K562 (cell line): ENCODE measurements around the gene JMJD1C. TPM values are rescaled to one million over a fixed set of nuclear protein-coding genes. Genes with fewer than 3 reads are reported as not detected.

ENCODE experiments used
- CTCFL ChIP-seq: IDR thresholded peaks from 2 replicates; pipeline ENCODE4 v1.6.1; 2011; ENCODE audit warnings: borderline replicate concordance, low read depth, mild to moderate bottlenecking, moderate library complexity, low read length; ENCODE audit not compliant: insufficient read depth, poor library complexity, severe bottlenecking
- FOXO4 ChIP-seq: fragments of 450-650 bp; formaldehyde crosslinking; IDR thresholded peaks from 2 replicates; pipeline ENCODE4 v1.4.0; 2020; ENCODE audit warnings: mild to moderate bottlenecking, moderate library complexity
- KAT2B ChIP-seq: IDR thresholded peaks from one replicate; pipeline ENCODE4 v1.6.1; 2012; ENCODE audit warnings: low read depth, mild to moderate bottlenecking, control low read depth, inconsistent platforms, low read length, moderate library complexity
- KAT7 ChIP-seq: sonication (generic); formaldehyde crosslinking; IDR thresholded peaks from 2 replicates; pipeline ENCODE4 v1.8.0; 2022; ENCODE audit warnings: missing genetic modification reagents, mild to moderate bottlenecking, borderline replicate concordance
- MEF2D ChIP-seq: conservative IDR thresholded peaks from 2 replicates; pipeline ENCODE4 v1.6.1; 2016; ENCODE audit warnings: low read depth, missing genetic modification characterization, missing compliant biosample characterization
- NKRF ChIP-seq: fragments of 450-650 bp; IDR thresholded peaks from 2 replicates; pipeline ENCODE4 v1.6.1; 2016; ENCODE audit warnings: borderline replicate concordance
- PBX2 ChIP-seq, 2 experiments: IDR thresholded peaks in 1 of 2; conservative IDR thresholded peaks in 1 of 2; 2 replicates each; pipeline ENCODE4 v1.6.1; 2016; ENCODE audit warnings: low read depth in 2 of 2, mild to moderate bottlenecking in 1 of 2, missing compliant biosample characterization in 1 of 2, missing genetic modification characterization in 1 of 2, moderate library complexity in 1 of 2
- SMAD4 ChIP-seq: fragments of 250-450 bp; sonication (Bioruptor Pico); conservative IDR thresholded peaks from 2 replicates; pipeline ENCODE4 v1.8.0; 2021; ENCODE audit warnings: inconsistent platforms, mild to moderate bottlenecking, moderate library complexity
- TEAD1 ChIP-seq, 2 experiments: fragments of 450-650 bp in 1 of 2; sonication (generic) in 1 of 2; formaldehyde crosslinking; IDR thresholded peaks; 2 replicates each; pipeline versions ENCODE4 v1.4.0 to v1.8.0; 2020 to 2022; ENCODE audit warnings: mild to moderate bottlenecking in 2 of 2, missing genetic modification reagents in 1 of 2
- ZBTB2 ChIP-seq: fragments of 450-650 bp; IDR thresholded peaks from 2 replicates; pipeline ENCODE4 v1.6.1; 2016; ENCODE audit warnings: antibody characterized with exemption
- ZKSCAN1 ChIP-seq: fragments of 150-350 bp; IDR thresholded peaks from 2 replicates; pipeline ENCODE4 v1.6.1; 2016; ENCODE audit warnings: low read depth, low read length
- ZNF79 ChIP-seq: fragments of 250-450 bp; sonication (Bioruptor Pico); IDR thresholded peaks from 2 replicates; pipeline ENCODE4 v1.4.0; 2020; ENCODE audit warnings: low read depth, mild to moderate bottlenecking, moderate library complexity
- polyA plus RNA-seq, 8 experiments: library from polyadenylated mRNA; depleted of rRNA in 4 of 8; stranded (reverse) in 5 of 8; unstranded in 3 of 8; fragments of >200 nt; fragmentation: Nextera tagmentation in 2 of 8; fragmentation: Illumina TruSeq in 1 of 8; extraction: Ambion mirVana in 2 of 8; extraction: Trizol in 1 of 8; gene quantifications; 2 replicates each; pipeline versions ENCODE4 v1.2.1 to v1.2.3, GENCODE V29; 2011 to 2014; ENCODE audit warnings: inconsistent platforms in 1 of 8, missing spikeins in 1 of 8
- total RNA-seq, 7 experiments: library from RNA; depleted of rRNA in 6 of 7; stranded (reverse); fragments of >200 nt in 6 of 7; fragmentation: Illumina TruSeq in 2 of 7; extraction: Trizol in 2 of 7; gene quantifications; 2 replicates each; pipeline versions ENCODE4 v1.2.1 to v1.2.3, GENCODE V29; 2011 to 2021; ENCODE audit warnings: low replicate concordance in 1 of 7

Gene JMJD1C
- total and polyA plus RNA-seq, 9 of the 15 experiments (the other 6 are each of a cell fraction or from before 2014, with no cell fraction given), result 25.3 to 68.0 (median 47.2) TPM

- TF ChIP-seq FOXO4 (no peak), ZKSCAN1 (peak; percentile 32; the same call in 1 of the 2 replicates), CTCFL (peak; percentile 23), KAT7 (CRISPR knock-in tag) (no peak), KAT2B (no peak), PBX2 (CRISPR knock-in tag; IDR thresholded peaks at IDR 0.05; ENCODE audit: low read depth) (no peak), PBX2 (tag; conservative IDR thresholded peaks at IDR 0.05; ENCODE audit: low read depth) (no peak), TEAD1 (CRISPR knock-in tag; IDR thresholded peaks at IDR 0.05) (peak in 1 of 2 experiments; percentile 39; a peak in 1 of 4 replicates), ZBTB2 (no peak), MEF2D (tag) (no peak), ZNF79 (no peak), SMAD4 (CRISPR knock-in tag) (peak; percentile 100), NKRF (peak; percentile 74; the same call in 1 of the 2 replicates)
Observed at GRCh38 chr10:63465293-63466143, at the start of gene JMJD1C (continued).
